Measurements from ENCODE around the gene SSRP1. TPM values are rescaled to one million over a fixed set of nuclear protein-coding genes. Genes with fewer than 3 reads are reported as not detected.
A peak's percentile ranks its signal among the peaks of the same experiment; 100 is the strongest.

Gene SSRP1
- total and polyA plus RNA-seq, 9 of the 15 experiments (the other 6 are each of a cell fraction or from before 2014, with no cell fraction given) = 91.1 to 416 (median 245) TPM

DNA sequence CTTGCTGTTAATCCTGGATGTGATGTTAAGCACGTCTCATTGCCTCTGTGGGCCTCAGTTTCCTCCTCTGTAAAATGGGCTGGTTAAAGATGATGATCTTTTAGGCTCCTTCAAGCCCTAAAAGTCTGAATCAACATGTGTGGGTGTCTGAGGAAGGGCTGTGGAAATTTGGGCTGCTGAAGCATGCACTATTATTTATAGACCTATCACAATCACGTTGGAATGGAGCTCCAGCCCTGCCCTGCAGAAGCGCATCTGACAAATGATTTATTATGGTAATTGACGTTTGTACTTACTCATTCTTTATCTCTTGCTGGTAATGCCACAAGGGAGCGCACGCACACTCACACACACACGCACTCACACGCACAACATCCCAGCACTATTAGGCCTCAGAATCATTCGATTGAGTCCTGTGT lies 22.9 kb upstream of the SSRP1 start (continued):
- TF ChIP-seq, protein P1, sequence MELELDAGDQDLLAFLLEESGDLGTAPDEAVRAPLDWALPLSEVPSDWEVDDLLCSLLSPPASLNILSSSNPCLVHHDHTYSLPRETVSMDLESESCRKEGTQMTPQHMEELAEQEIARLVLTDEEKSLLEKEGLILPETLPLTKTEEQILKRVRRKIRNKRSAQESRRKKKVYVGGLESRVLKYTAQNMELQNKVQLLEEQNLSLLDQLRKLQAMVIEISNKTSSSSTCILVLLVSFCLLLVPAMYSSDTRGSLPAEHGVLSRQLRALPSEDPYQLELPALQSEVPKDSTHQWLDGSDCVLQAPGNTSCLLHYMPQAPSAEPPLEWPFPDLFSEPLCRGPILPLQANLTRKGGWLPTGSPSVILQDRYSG (tag; conservative IDR thresholded peaks at IDR 0.05; ENCODE audit: low read depth) = no peak
- TF ChIP-seq SMARCE1 (IDR thresholded peaks at IDR 0.05) (peak; percentile 48; the same call in 1 of the 2 replicates), ZNF212 (CRISPR knock-in tag; IDR thresholded peaks at IDR 0.05) (no peak), ZBTB34 (CRISPR knock-in tag; IDR thresholded peaks at IDR 0.05) (no peak), HNRNPLL (IDR thresholded peaks at IDR 0.05; ENCODE audit: low read depth, low read length, poor library complexity, severe bottlenecking) (no peak), ARID1B (IDR thresholded peaks at IDR 0.05) (peak; percentile 52), RBM15 (IDR thresholded peaks at IDR 0.05; ENCODE audit: insufficient read depth, low read length) (no peak), ZNF140 (CRISPR knock-in tag; IDR thresholded peaks at IDR 0.05) (no peak), ZBTB40 (IDR thresholded peaks at IDR 0.05) (no peak), ZBTB40 (CRISPR knock-in tag; IDR thresholded peaks at IDR 0.05) (no peak), MEIS2 (IDR thresholded peaks at IDR 0.05; ENCODE audit: partially characterized antibody) (peak; percentile 99), FOSL1 (tag; conservative IDR thresholded peaks at IDR 0.05) (peak; percentile 83), ARHGAP35 (IDR thresholded peaks at IDR 0.05; ENCODE audit: partially characterized antibody) (no peak)
- TF ChIP-seq, protein P2, sequence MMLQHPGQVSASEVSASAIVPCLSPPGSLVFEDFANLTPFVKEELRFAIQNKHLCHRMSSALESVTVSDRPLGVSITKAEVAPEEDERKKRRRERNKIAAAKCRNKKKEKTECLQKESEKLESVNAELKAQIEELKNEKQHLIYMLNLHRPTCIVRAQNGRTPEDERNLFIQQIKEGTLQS (IDR thresholded peaks at IDR 0.05) = peak; percentile 41; the same call in 1 of the 2 replicates
- TF ChIP-seq, protein P2 (CRISPR knock-in tag; conservative IDR thresholded peaks at IDR 0.05) = no peak

Data from K562 (cell line).